A549 (cell line): Measurements from ENCODE around the gene HLCS.

Experiments
- CBX8 ChIP-seq: fragments of 200-600 bp; sonication (generic); IDR thresholded peaks from 2 replicates; pipeline ENCODE4 v1.6.1; 2016
- CTCF ChIP-seq: fragments of >200 bp; sonication (Bioruptor Twin); formaldehyde crosslinking; IDR thresholded peaks from 3 replicates; pipeline ENCODE4 v1.5.1; 2016
- E2F6 ChIP-seq: IDR thresholded peaks from 2 replicates; pipeline ENCODE4 v1.6.1; 2012; ENCODE audit warnings: low read depth, borderline replicate concordance
- ESRRA ChIP-seq: fragments of 150-350 bp; IDR thresholded peaks from 2 replicates; pipeline ENCODE4 v1.6.1; 2014; ENCODE audit warnings: mild to moderate bottlenecking, low read length, borderline replicate concordance
- GATA3 ChIP-seq: IDR thresholded peaks from 2 replicates; pipeline ENCODE4 v1.6.1; 2012; ENCODE audit warnings: borderline replicate concordance
- JUN ChIP-seq, 2 experiments: fragments of >200 bp; sonication (Bioruptor Twin); formaldehyde crosslinking; IDR thresholded peaks; 2 replicates in 1 of 2; 3 replicates in 1 of 2; pipeline ENCODE4 v1.6.1; 2016 to 2017
- KDM1A ChIP-seq: fragments of 200-600 bp; sonication (generic); IDR thresholded peaks from 2 replicates; pipeline ENCODE4 v1.6.1; 2016; ENCODE audit warnings: low read depth, mild to moderate bottlenecking
- POLR2A ChIP-seq: IDR thresholded peaks from 2 replicates; pipeline ENCODE4 v1.6.1; 2012; ENCODE audit warnings: mild to moderate bottlenecking, low read length
- RAD21 ChIP-seq, 2 experiments: fragments of >200 bp in 1 of 2; sonication (Bioruptor Twin) in 1 of 2; formaldehyde crosslinking in 1 of 2; IDR thresholded peaks in 1 of 2; conservative IDR thresholded peaks in 1 of 2; 2 replicates in 1 of 2; 3 replicates in 1 of 2; pipeline ENCODE4 v1.6.1; 2012 to 2018; ENCODE audit warnings: inconsistent platforms in 1 of 2
- REST ChIP-seq: fragments of 200-600 bp; sonication (generic); IDR thresholded peaks from 2 replicates; pipeline ENCODE4 v1.6.1; 2016; ENCODE audit warnings: antibody characterized with exemption, mild to moderate bottlenecking, moderate library complexity
- RFX5 ChIP-seq: fragments of 450-650 bp; IDR thresholded peaks from 2 replicates; pipeline ENCODE4 v1.7.1; 2014; ENCODE audit warnings: antibody characterized with exemption, mild to moderate bottlenecking, moderate library complexity

- TF ChIP-seq E2F6 (no peak), JUN (IDR thresholded peaks at IDR 0.05) (no peak), REST (no peak), CBX8 (no peak), RFX5 (no peak), CTCF (no peak), POLR2A (no peak), KDM1A (no peak), GATA3 (no peak), RAD21 (conservative IDR thresholded peaks at IDR 0.05 in 1 of 2, IDR thresholded peaks at IDR 0.05 in 1 of 2) (no peak), ESRRA (no peak)
These were observed 180.3 kb downstream of the HLCS start for GRCh38 chr21:36786186-36786585.
